Keratinocyte (primary cell): Measurements from ENCODE around the gene DHPS.

Source experiments
- EZH2 ChIP-seq: IDR thresholded peaks from one replicate; pipeline ENCODE4 v1.6.1; 2012; ENCODE audit warnings: inconsistent platforms, mild to moderate bottlenecking, low read length, moderate library complexity
- TF ChIP-seq, protein P1 (sequence below), 3 experiments: IDR thresholded peaks in 1 of 3; conservative IDR thresholded peaks in 1 of 3; optimal IDR thresholded peaks in 1 of 3; 2 replicates in 2 of 3; 3 replicates in 1 of 3; pipeline versions ENCODE3 to v1.5.1; 2011; ENCODE audit warnings: low read length in 3 of 3, mild to moderate bottlenecking in 3 of 3, moderate library complexity in 2 of 3, control low read depth in 1 of 3, inconsistent platforms in 1 of 3; ENCODE audit not compliant: insufficient read depth in 2 of 3; ENCODE audit errors: extremely low read depth in 1 of 3

DNA sequence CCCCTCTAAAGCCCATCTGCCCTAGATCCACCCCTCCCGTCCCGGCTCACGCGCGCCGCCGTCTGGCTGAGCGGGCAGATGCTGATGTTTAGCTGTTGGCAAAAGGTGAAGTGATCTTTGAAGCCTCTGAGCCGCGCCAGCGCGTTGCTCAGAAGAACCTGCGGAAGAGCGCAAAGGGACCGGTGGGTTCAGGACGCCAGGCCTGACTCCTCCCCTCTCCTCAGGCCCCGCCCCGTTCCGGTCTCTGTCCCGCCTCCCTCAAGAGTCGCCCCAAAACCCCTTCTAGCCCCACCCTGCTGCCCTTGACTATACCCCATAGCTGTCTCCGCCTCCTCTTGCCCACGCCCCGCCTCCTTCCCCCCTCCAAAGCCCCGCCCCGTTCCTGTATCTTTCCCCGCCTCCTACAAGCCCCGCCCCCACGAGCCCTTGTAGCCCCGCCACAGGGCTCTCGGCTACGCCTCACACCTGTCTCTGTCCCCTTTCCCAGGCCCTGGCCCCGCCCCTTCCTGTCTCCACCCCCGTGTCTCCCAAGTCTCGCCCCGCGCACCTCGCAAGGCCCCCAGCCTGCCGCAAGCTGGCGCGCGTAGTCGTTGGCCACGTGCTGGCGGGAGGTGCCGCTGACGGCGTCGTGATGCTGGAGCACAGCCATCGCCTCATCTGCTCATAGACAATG lies 24.6 kb downstream of the DHPS start:
- TF ChIP-seq, protein P1, sequence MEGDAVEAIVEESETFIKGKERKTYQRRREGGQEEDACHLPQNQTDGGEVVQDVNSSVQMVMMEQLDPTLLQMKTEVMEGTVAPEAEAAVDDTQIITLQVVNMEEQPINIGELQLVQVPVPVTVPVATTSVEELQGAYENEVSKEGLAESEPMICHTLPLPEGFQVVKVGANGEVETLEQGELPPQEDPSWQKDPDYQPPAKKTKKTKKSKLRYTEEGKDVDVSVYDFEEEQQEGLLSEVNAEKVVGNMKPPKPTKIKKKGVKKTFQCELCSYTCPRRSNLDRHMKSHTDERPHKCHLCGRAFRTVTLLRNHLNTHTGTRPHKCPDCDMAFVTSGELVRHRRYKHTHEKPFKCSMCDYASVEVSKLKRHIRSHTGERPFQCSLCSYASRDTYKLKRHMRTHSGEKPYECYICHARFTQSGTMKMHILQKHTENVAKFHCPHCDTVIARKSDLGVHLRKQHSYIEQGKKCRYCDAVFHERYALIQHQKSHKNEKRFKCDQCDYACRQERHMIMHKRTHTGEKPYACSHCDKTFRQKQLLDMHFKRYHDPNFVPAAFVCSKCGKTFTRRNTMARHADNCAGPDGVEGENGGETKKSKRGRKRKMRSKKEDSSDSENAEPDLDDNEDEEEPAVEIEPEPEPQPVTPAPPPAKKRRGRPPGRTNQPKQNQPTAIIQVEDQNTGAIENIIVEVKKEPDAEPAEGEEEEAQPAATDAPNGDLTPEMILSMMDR (optimal IDR thresholded peaks at IDR 0.05 in 1 of 3, IDR thresholded peaks at IDR 0.05 in 1 of 3, conservative IDR thresholded peaks at IDR 0.05 in 1 of 3; ENCODE audit: extremely low read depth in 1 of 3, insufficient read depth in 2 of 3, low read length in 3 of 3) = no peak
- no peak for TF ChIP-seq EZH2
